OCI-LY7 (cell line): Measurements from ENCODE around the gene PLCB1. TPM values are rescaled to one million over a fixed set of nuclear protein-coding genes. Genes with fewer than 3 reads are reported as not detected.

Experiments used
- BruUV-seq: library from RNA; stranded (reverse); fragments of 400-500 nt; replicated peaks from 2 replicates; lab custom pipeline; 2021; lab: Mats Ljungman, UMichigan
- CTCF ChIA-PET: fragments of 300-600 bp; sonication (Branson Sonifier 250); formaldehyde crosslinking; loops from one replicate; lab custom pipeline; 2022; ENCODE audit warnings: antibody characterized with exemption; ENCODE audit not compliant: unreplicated experiment; lab: Charles Lee
- POLR2A ChIA-PET: fragments of 300-600 bp; sonication (Branson Sonifier 250); formaldehyde crosslinking; loops from one replicate; lab custom pipeline; 2022; ENCODE audit warnings: antibody characterized with exemption; lab: Charles Lee
- DNase-seq: peaks from one replicate; pipeline ENCODE4 v3.0.0-alpha.2; 2015; ENCODE audit warnings: low spot score
- H2AFZ ChIP-seq: fragments of 200-600 bp; sonication (generic), shearing (Covaris generic); 2 replicates; pipeline ENCODE4 v1.6.1; 2014; ENCODE audit warnings: mild to moderate bottlenecking, antibody characterized with exemption, low read length, moderate library complexity
- H3K27ac ChIP-seq: fragments of 200-600 bp; sonication (generic); 2 replicates; pipeline ENCODE4 v1.5.1; 2014; ENCODE audit warnings: mixed run types, low read depth, mild to moderate bottlenecking, moderate library complexity, low read length, inconsistent platforms; ENCODE audit not compliant: poor library complexity, severe bottlenecking
- H3K36me3 ChIP-seq: fragments of 200-600 bp; sonication (generic); 2 replicates; pipeline ENCODE4 v1.6.1; 2014; ENCODE audit warnings: mild to moderate bottlenecking, antibody characterized with exemption, low read length, moderate library complexity, mixed read lengths; ENCODE audit not compliant: insufficient read depth
- H3K4me1 ChIP-seq: fragments of 200-600 bp; sonication (generic); 2 replicates; pipeline ENCODE4 v1.5.1; 2014; ENCODE audit warnings: mild to moderate bottlenecking, low read length; ENCODE audit not compliant: insufficient read depth, poor library complexity, severe bottlenecking
- H3K4me2 ChIP-seq: fragments of 200-600 bp; sonication (generic); 2 replicates; pipeline ENCODE4 v1.6.1; 2014; ENCODE audit warnings: mild to moderate bottlenecking, low read length
- H3K4me3 ChIP-seq: fragments of 200-600 bp; sonication (generic); 2 replicates; pipeline ENCODE4 v1.5.1; 2014; ENCODE audit warnings: mild to moderate bottlenecking, low read depth, low read length; ENCODE audit not compliant: poor library complexity, severe bottlenecking
- H3K79me2 ChIP-seq: fragments of 200-600 bp; sonication (generic); 2 replicates; pipeline ENCODE4 v1.6.1; 2016; ENCODE audit warnings: low read depth, mild to moderate bottlenecking, low read length, moderate library complexity, mixed read lengths; ENCODE audit not compliant: insufficient read depth
- H3K9me2 ChIP-seq: fragments of 200-600 bp; sonication (generic); 2 replicates; pipeline ENCODE4 v1.6.1; 2016; ENCODE audit warnings: mild to moderate bottlenecking, low read length, mixed read lengths; ENCODE audit not compliant: insufficient read depth
- H3K9me3 ChIP-seq: fragments of 200-600 bp; sonication (generic); 2 replicates; pipeline ENCODE4 v1.6.1; 2014; ENCODE audit warnings: mild to moderate bottlenecking, mixed run types, low read length, mixed read lengths
- H4K20me1 ChIP-seq: fragments of 200-600 bp; sonication (generic); 2 replicates; pipeline ENCODE4 v1.6.1; 2014; ENCODE audit warnings: mild to moderate bottlenecking, antibody characterized with exemption, low read length, moderate library complexity, mixed read lengths; ENCODE audit not compliant: insufficient read depth
- EZH2phosphoT487 ChIP-seq: fragments of 200-600 bp; sonication (generic); IDR thresholded peaks from 2 replicates; pipeline ENCODE4 v1.6.1; 2018; ENCODE audit warnings: low read depth, borderline replicate concordance, mild to moderate bottlenecking, mixed run types, antibody characterized with exemption, low read length, moderate library complexity, mixed read lengths
- intact Hi-C: fragments of 100-400 bp; cut with micrococcal nuclease; formaldehyde crosslinking; loops from one replicate; pipeline ENCODE4 v1.10.0; 2022; ENCODE audit not compliant: unreplicated experiment
- total RNA-seq, 2 experiments: library from RNA; depleted of rRNA in 1 of 2; stranded (reverse); fragments of >200 nt in 1 of 2; shearing (Covaris generic) in 1 of 2; gene quantifications; 2 replicates each; pipeline ENCODE4 v1.2.3, GENCODE V29; 2014 to 2022
- TF ChIP-seq, protein P1 (sequence below): fragments of 200-600 bp; sonication (generic); conservative IDR thresholded peaks from 2 replicates; pipeline ENCODE4 v1.5.1; 2014; ENCODE audit warnings: mild to moderate bottlenecking, antibody characterized with exemption, low read length, moderate library complexity, mixed read lengths

PLCB1 gene
- total RNA-seq, 2 experiments from 2014 or later = 14.6 to 30.5 TPM

DNA sequence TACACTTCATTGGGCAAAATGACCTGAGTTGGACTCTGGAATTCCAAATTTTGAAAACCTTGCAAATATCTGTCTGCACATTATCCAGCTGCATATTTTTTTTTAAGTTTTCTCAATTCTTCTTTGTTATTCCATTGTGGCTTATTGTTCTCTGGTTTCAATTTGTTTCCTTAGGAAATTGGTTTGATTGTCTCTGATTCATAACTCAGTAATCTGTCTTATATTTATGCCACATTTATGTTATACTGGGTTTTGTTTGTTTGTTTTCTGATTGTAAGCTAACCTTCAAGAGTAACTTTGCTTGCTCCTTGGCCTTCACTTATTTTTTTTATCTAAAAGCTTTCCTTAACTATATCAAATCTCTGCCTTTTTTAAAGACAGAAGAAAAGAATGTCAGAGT is 743.5 kb downstream of the PLCB1 start:
- Histone ChIP-seq H3K4me2 (no peak overlapping the region), H4K20me1 (no peaks in the 10 kb centered on the region), H2AFZ (no peak overlapping the region), H3K9me2 (no peaks in the 10 kb centered on the region), H3K79me2 (no peaks in the 10 kb centered on the region), H3K36me3 (no peaks in the 10 kb centered on the region), H3K4me3 (no peak overlapping the region), H3K9me3 (no peaks in the 10 kb centered on the region), H3K4me1 (no peaks in the 10 kb centered on the region), H3K27ac (no peak overlapping the region)
- no peak for DNase-seq
- BruUV-seq = no TSS peak
- POLR2A ChIA-PET = no interaction called here
- CTCF ChIA-PET = no interaction called here
- TF ChIP-seq, protein P1, sequence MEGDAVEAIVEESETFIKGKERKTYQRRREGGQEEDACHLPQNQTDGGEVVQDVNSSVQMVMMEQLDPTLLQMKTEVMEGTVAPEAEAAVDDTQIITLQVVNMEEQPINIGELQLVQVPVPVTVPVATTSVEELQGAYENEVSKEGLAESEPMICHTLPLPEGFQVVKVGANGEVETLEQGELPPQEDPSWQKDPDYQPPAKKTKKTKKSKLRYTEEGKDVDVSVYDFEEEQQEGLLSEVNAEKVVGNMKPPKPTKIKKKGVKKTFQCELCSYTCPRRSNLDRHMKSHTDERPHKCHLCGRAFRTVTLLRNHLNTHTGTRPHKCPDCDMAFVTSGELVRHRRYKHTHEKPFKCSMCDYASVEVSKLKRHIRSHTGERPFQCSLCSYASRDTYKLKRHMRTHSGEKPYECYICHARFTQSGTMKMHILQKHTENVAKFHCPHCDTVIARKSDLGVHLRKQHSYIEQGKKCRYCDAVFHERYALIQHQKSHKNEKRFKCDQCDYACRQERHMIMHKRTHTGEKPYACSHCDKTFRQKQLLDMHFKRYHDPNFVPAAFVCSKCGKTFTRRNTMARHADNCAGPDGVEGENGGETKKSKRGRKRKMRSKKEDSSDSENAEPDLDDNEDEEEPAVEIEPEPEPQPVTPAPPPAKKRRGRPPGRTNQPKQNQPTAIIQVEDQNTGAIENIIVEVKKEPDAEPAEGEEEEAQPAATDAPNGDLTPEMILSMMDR = no peak
- no peak for TF ChIP-seq EZH2phosphoT487
- intact Hi-C loops = no loop called here

DNA sequence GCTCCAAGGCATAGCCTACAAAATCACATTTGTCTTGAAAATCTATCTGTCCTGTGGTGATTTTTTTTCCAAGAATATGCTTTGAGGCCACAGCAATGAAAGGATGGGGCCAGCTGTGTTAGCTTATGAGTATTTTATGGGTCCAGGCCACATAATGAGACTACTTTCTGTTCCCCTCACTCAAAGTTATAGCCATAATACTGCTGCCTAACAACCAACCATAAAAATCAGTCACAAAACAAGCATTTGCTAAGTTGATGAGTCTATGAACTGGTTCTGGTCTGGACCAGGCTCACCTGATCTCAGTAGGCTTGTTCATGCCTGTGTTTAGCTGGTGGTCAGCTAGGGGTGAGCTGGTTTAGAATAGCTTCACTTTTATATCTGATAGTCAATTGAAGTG is 744.3 kb downstream of the PLCB1 start:
- no TSS peak for BruUV-seq
- no peaks in the 10 kb centered on the region for H3K79me2 ChIP-seq
- H2AFZ ChIP-seq = no peak overlapping the region
- intact Hi-C loops = no loop called here
- H3K9me3 ChIP-seq = no peaks in the 10 kb centered on the region
- TF ChIP-seq, protein P1 = no peak
- TF ChIP-seq EZH2phosphoT487 = no peak
- H3K36me3 ChIP-seq = no peaks in the 10 kb centered on the region
- H3K4me3 ChIP-seq = no peak overlapping the region
- H3K4me1 ChIP-seq = no peaks in the 10 kb centered on the region
- ChIA-PET CTCF (no interaction called here), POLR2A (interaction anchor here (0.6 kb wide), 1 partner anchor 116 kb away, joined by 3 read pairs; no protein-coding TSS in a partner anchor)
- H3K9me2 ChIP-seq = no peaks in the 10 kb centered on the region
- no peak for DNase-seq
- no peaks in the 10 kb centered on the region for H4K20me1 ChIP-seq
- no peak overlapping the region for H3K4me2 ChIP-seq
- no peak overlapping the region for H3K27ac ChIP-seq

DNA sequence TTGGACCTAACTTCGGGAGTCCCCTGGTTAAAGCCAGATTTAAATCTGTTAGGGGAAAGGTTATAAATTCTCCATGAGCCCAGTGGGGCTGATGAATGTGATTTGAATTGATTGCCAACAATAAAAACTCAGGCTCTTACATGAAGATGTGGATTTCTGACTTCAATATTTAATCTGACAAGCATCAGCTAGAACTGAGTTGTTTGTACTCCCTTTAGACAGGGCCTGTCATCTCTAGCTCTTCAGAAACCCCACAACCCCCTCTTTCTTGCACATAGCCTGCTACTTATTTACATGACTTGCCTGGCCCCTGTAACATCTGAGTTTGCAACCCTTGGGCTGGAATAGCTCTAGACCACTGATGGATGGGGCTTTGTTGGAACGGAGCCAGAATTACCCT is 745.2 kb downstream of the PLCB1 start:
- Histone ChIP-seq H3K9me2 (no peaks in the 10 kb centered on the region), H3K36me3 (no peaks in the 10 kb centered on the region), H3K9me3 (no peaks in the 10 kb centered on the region), H4K20me1 (no peaks in the 10 kb centered on the region), H3K79me2 (no peaks in the 10 kb centered on the region), H3K4me1 (no peaks in the 10 kb centered on the region), H2AFZ (no peak overlapping the region), H3K4me3 (no peak overlapping the region), H3K27ac (no peak overlapping the region), H3K4me2 (no peak overlapping the region)
- intact Hi-C loops = no loop called here
- no peak for DNase-seq
- CTCF ChIA-PET = no interaction called here
- BruUV-seq = no TSS peak
- TF ChIP-seq, protein P1 = no peak
- TF ChIP-seq EZH2phosphoT487 = no peak
- POLR2A ChIA-PET = no interaction called here
